Ramos (cell line): Measurements from ENCODE around the gene KCNJ10.

Source experiments
- in situ Hi-C: fragments of 300-500 bp; cut with MboI; formaldehyde crosslinking; loops from one replicate; pipeline ENCODE4 v1.14.3; 2022; ENCODE audit warnings: low sequenced_read_pairs; ENCODE audit not compliant: unreplicated experiment

Gene KCNJ10

GRCh38 chr1:159951551-159951950, 118.4 kb downstream of the KCNJ10 start:
- in situ Hi-C loops = no loop called here

- in situ Hi-C loops = no loop called here
Observed at GRCh38 chr1:159951016-159951415, 118.9 kb downstream of the KCNJ10 start.

- in situ Hi-C loops = no loop called here
Observed at GRCh38 chr1:159949981-159950381, 120.0 kb downstream of the KCNJ10 start.

GRCh38 chr1:159949123-159949522, 120.8 kb downstream of the KCNJ10 start:
- in situ Hi-C loops = no loop called here
